A549 (cell line): ENCODE measurements around the gene SUN2. TPM values are rescaled to one million over a fixed set of nuclear protein-coding genes. Genes with fewer than 3 reads are reported as not detected.

Experiments used
- ATAC-seq, 2 experiments: fragments of 200-7000 bp in 1 of 2; fragments of >200 bp in 1 of 2; cut with Nextera tagmentation in 1 of 2; cut with Tn5 transposase in 1 of 2; 3 replicates each; pipeline versions ENCODE4 v1.8.0 to v1.9.1; 2018 to 2020; ENCODE audit warnings: mild to moderate bottlenecking in 1 of 2, moderate library complexity in 1 of 2
- CTCF ChIA-PET: fragments of 300-600 bp; sonication (Branson Sonifier 250); formaldehyde crosslinking; extraction: SDS; loops from one replicate; lab custom pipeline; 2021; ENCODE audit warnings: antibody characterized with exemption, inconsistent platforms; lab: Yijun Ruan, JAX
- POLR2A ChIA-PET: fragments of 350-600 bp; formaldehyde crosslinking; extraction: SDS; loops from one replicate; lab custom pipeline; 2021; ENCODE audit warnings: antibody characterized with exemption, inconsistent platforms; lab: Yijun Ruan, JAX
- DNase-seq, 2 experiments: peaks; one replicate each; pipeline versions ENCODE4 v3.0.0 to v3.0.0-alpha.2; 2011 to 2016; ENCODE audit warnings: low read depth in 1 of 2, low spot score in 1 of 2
- FAIRE-seq: peaks from 2 replicates; lab custom pipeline; 2011; peaks lifted over from hg19 to GRCh38; lab: Jason Lieb, UNC
- H3K27ac ChIP-seq, 2 experiments: fragments of >200 bp; sonication (Bioruptor Twin); formaldehyde crosslinking; 3 replicates each; pipeline ENCODE4 v1.5.1; 2016 to 2017
- H3K4me1 ChIP-seq: fragments of >200 bp; sonication (Bioruptor Twin); formaldehyde crosslinking; 3 replicates; pipeline ENCODE4 v1.6.1; 2016
- H3K4me2 ChIP-seq: fragments of >200 bp; sonication (Bioruptor Twin); formaldehyde crosslinking; 3 replicates; pipeline ENCODE4 v1.6.1; 2016
- H3K4me3 ChIP-seq: fragments of >200 bp; sonication (Bioruptor Twin); formaldehyde crosslinking; 3 replicates; pipeline ENCODE4 v1.5.1; 2016
- H3K9me3 ChIP-seq: fragments of >200 bp; sonication (Bioruptor Twin); formaldehyde crosslinking; 3 replicates; pipeline ENCODE4 v1.6.1; 2016
- BHLHE40 ChIP-seq: IDR thresholded peaks from 2 replicates; pipeline ENCODE4 v1.6.1; 2012; ENCODE audit warnings: low read depth, low read length, inconsistent platforms
- CBX2 ChIP-seq: fragments of 200-600 bp; sonication (generic); IDR thresholded peaks from 2 replicates; pipeline ENCODE4 v1.6.1; 2016; ENCODE audit warnings: low read depth, mild to moderate bottlenecking, borderline replicate concordance
- CBX8 ChIP-seq: fragments of 200-600 bp; sonication (generic); IDR thresholded peaks from 2 replicates; pipeline ENCODE4 v1.6.1; 2016
- CHD4 ChIP-seq: fragments of 200-600 bp; sonication (generic); IDR thresholded peaks from 2 replicates; pipeline ENCODE4 v1.6.1; 2016; ENCODE audit warnings: antibody characterized with exemption, mild to moderate bottlenecking, borderline replicate concordance
- EHMT2 ChIP-seq: fragments of 200-600 bp; sonication (generic); IDR thresholded peaks from 2 replicates; pipeline ENCODE4 v1.6.1; 2016; ENCODE audit warnings: antibody characterized with exemption, low read depth, mild to moderate bottlenecking, moderate library complexity
- ESRRA ChIP-seq: fragments of 150-350 bp; IDR thresholded peaks from 2 replicates; pipeline ENCODE4 v1.6.1; 2014; ENCODE audit warnings: mild to moderate bottlenecking, low read length, borderline replicate concordance
- FOSB ChIP-seq: fragments of 250-450 bp; sonication (Bioruptor Pico); IDR thresholded peaks from 2 replicates; pipeline ENCODE4 v1.5.0; 2020; ENCODE audit warnings: mild to moderate bottlenecking, moderate library complexity
- FOSL2 ChIP-seq, 2 experiments: fragments of 450-650 bp in 1 of 2; fragments of >200 bp in 1 of 2; sonication (Bioruptor Twin) in 1 of 2; formaldehyde crosslinking; IDR thresholded peaks; 2 replicates each; pipeline versions ENCODE4 v1.5.0 to v1.6.1; 2016 to 2020; ENCODE audit warnings: mild to moderate bottlenecking in 1 of 2, moderate library complexity in 1 of 2
- JUN ChIP-seq, 2 experiments: fragments of >200 bp; sonication (Bioruptor Twin); formaldehyde crosslinking; IDR thresholded peaks; 2 replicates in 1 of 2; 3 replicates in 1 of 2; pipeline ENCODE4 v1.6.1; 2016 to 2017
- JUNB ChIP-seq: fragments of >200 bp; sonication (Bioruptor Twin); formaldehyde crosslinking; IDR thresholded peaks from 2 replicates; pipeline ENCODE4 v1.6.1; 2016
- KDM1A ChIP-seq: fragments of 200-600 bp; sonication (generic); IDR thresholded peaks from 2 replicates; pipeline ENCODE4 v1.6.1; 2016; ENCODE audit warnings: low read depth, mild to moderate bottlenecking
- MAFK ChIP-seq: fragments of 450-650 bp; IDR thresholded peaks from 2 replicates; pipeline ENCODE4 v1.6.1; 2014; ENCODE audit not compliant: partially characterized antibody
- MAZ ChIP-seq: fragments of 150-350 bp; IDR thresholded peaks from 2 replicates; pipeline ENCODE4 v1.6.1; 2014; ENCODE audit warnings: antibody characterized with exemption, low read depth, low read length, borderline replicate concordance
- MYC ChIP-seq: IDR thresholded peaks from 2 replicates; pipeline ENCODE4 v1.6.1; 2012; ENCODE audit warnings: mild to moderate bottlenecking, inconsistent platforms, low read length, improper control_type of control experiment, borderline replicate concordance
- NFE2L2 ChIP-seq: fragments of 150-350 bp; conservative IDR thresholded peaks from 2 replicates; pipeline ENCODE4 v1.6.1; 2014; ENCODE audit warnings: low read length
- PBX3 ChIP-seq: IDR thresholded peaks from 2 replicates; pipeline ENCODE4 v1.6.1; 2012
- PHF8 ChIP-seq: fragments of 200-600 bp; sonication (generic); IDR thresholded peaks from 2 replicates; pipeline ENCODE4 v1.6.1; 2016; ENCODE audit warnings: low read depth, mild to moderate bottlenecking, antibody characterized with exemption, moderate library complexity, borderline replicate concordance
- POLR2A ChIP-seq: IDR thresholded peaks from 2 replicates; pipeline ENCODE4 v1.6.1; 2012; ENCODE audit warnings: mild to moderate bottlenecking, low read length
- RARB ChIP-seq: fragments of 250-450 bp; sonication (Bioruptor Pico); IDR thresholded peaks from 2 replicates; pipeline ENCODE4 v1.8.0; 2021; ENCODE audit warnings: mild to moderate bottlenecking, moderate library complexity
- RCOR1 ChIP-seq: fragments of 150-350 bp; IDR thresholded peaks from 2 replicates; pipeline ENCODE4 v1.6.1; 2014; ENCODE audit warnings: antibody characterized with exemption, low read length, low read depth
- TFCP2L1 ChIP-seq: fragments of 250-450 bp; sonication (Bioruptor Pico); IDR thresholded peaks from 2 replicates; pipeline ENCODE4 v1.5.0; 2021; ENCODE audit warnings: mild to moderate bottlenecking
- USF2 ChIP-seq: fragments of 450-650 bp; IDR thresholded peaks from 2 replicates; pipeline ENCODE4 v1.6.1; 2014; ENCODE audit warnings: antibody characterized with exemption
- ZNF302 ChIP-seq: fragments of 250-450 bp; sonication (Bioruptor Pico); IDR thresholded peaks from 2 replicates; pipeline ENCODE4 v1.9.0; 2021; ENCODE audit warnings: inconsistent platforms, mild to moderate bottlenecking, moderate library complexity
- ZSCAN20 ChIP-seq: fragments of 250-450 bp; sonication (Bioruptor Pico); IDR thresholded peaks from 2 replicates; pipeline ENCODE4 v1.8.0; 2022; ENCODE audit warnings: mild to moderate bottlenecking, moderate library complexity
- WGBS: methylation state at CpG from one replicate; pipeline ENCODE4 v1.1.6; 2017; ENCODE audit errors: missing lambda C conversion rate; 5-methylcytosine and 5-hydroxymethylcytosine counted together
- polyA plus RNA-seq, 4 experiments: library from polyadenylated mRNA; depleted of rRNA in 3 of 4; stranded (reverse); fragments of >200 nt; fragmentation: RNase III in 1 of 4; extraction: RNeasy Plus Mini Kit Qiagen cat#74134 plus additional on column Dnase treatment in 1 of 4; gene quantifications; 2 replicates in 3 of 4; 3 replicates in 1 of 4; pipeline ENCODE4 v1.2.3, GENCODE V29; 2011 to 2017
- TF ChIP-seq, protein P1 (sequence below): fragments of >200 bp; sonication (Bioruptor Twin); formaldehyde crosslinking; IDR thresholded peaks from 3 replicates; pipeline ENCODE4 v1.5.1; 2016

Gene SUN2
- polyA plus RNA-seq, 2 of the 4 experiments (the other 2 are of a cell fraction), result 12.6 to 24.0 TPM

- H3K27ac ChIP-seq, result peak overlapping the region; percentile 55 to 68; a peak in 5 of 6 replicates
- TF ChIP-seq PBX3, result no peak
- TF ChIP-seq ESRRA, result no peak
- TF ChIP-seq TFCP2L1, result no peak
- no peak for TF ChIP-seq ZSCAN20 (CRISPR knock-in tag)
- TF ChIP-seq RARB (CRISPR knock-in tag), result no peak
- TF ChIP-seq MYC, result no peak
- no peak for TF ChIP-seq EHMT2
- TF ChIP-seq PHF8, result no peak
- TF ChIP-seq FOSB, result no peak
- TF ChIP-seq FOSL2 (IDR thresholded peaks at IDR 0.05), result no peak
- no peak for TF ChIP-seq FOSL2 (CRISPR knock-in tag; IDR thresholded peaks at IDR 0.05)
- TF ChIP-seq CBX2, result no peak
- TF ChIP-seq RCOR1, result no peak
- TF ChIP-seq, all 56 proteins: peak for 0
- Histone ChIP-seq H3K4me1 (peaks cover 19% of the 10 kb centered on the region), H3K4me2 (peak overlapping the region; percentile 14; the same call in 1 of the 3 replicates), H3K9me3 (no peaks in the 10 kb centered on the region), H3K4me3 (no peak overlapping the region)
- no peak for FAIRE-seq
- WGBS, result 79% methylated on average over 16 of the region's 16 CpGs
- DNase-seq, result peak in 1 of 2 experiments; percentile 49
- ChIA-PET CTCF (interaction anchor here (2.8 to 6.0 kb wide), 2 partner anchors 12 to 20 kb away, joined by 7 to 45 read pairs; no protein-coding TSS in a partner anchor), POLR2A (no interaction called here)
- peak; percentile 66 to 85 for ATAC-seq
These were observed 32.4 kb upstream of the SUN2 start for GRCh38 chr22:38788021-38788816.

DNA sequence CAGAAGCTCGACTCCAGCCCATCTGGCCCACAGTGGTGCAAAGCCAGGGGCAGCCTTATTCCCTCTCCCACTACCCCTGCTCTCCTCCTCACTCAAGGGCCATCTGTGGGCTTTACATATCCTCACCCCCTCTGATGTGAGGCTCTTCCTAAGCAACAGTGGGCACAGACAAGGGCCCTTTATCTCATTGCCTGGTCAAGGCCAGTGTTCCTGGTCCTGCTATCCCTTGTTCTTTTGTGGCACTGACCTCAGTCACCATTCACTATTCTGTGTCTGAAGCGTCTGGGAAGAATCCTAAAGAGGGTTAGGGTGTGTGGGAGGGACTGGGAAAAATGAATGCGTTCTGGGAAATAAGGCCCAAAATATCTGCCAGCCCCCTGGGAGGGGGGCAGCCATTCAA lies 30.8 kb upstream of the SUN2 start:
- Histone ChIP-seq H3K27ac (no peak overlapping the region), H3K4me2 (no peak overlapping the region), H3K9me3 (no peaks in the 10 kb centered on the region)
- CTCF ChIA-PET, result interaction anchor here (6.0 kb wide), 1 partner anchor 18 kb away, joined by 45 read pairs; no protein-coding TSS in a partner anchor
- DNase-seq, result no peak
- 86% methylated on average over 3 of the region's 3 CpGs for WGBS
- TF ChIP-seq JUNB, result no peak
- no peak for TF ChIP-seq ZSCAN20 (CRISPR knock-in tag)
- TF ChIP-seq KDM1A, result no peak
- no peak for TF ChIP-seq MAFK
- no peak for TF ChIP-seq USF2
- TF ChIP-seq BHLHE40, result no peak
- TF ChIP-seq EHMT2, result no peak
- TF ChIP-seq POLR2A, result no peak
- TF ChIP-seq ZNF302 (CRISPR knock-in tag), result no peak
- TF ChIP-seq MAZ, result no peak
- TF ChIP-seq NFE2L2, result no peak
- no peak for TF ChIP-seq CBX8
- TF ChIP-seq JUN (IDR thresholded peaks at IDR 0.05), result no peak
- TF ChIP-seq CHD4, result no peak
- no peak for TF ChIP-seq MYC
- TF ChIP-seq, protein P1, sequence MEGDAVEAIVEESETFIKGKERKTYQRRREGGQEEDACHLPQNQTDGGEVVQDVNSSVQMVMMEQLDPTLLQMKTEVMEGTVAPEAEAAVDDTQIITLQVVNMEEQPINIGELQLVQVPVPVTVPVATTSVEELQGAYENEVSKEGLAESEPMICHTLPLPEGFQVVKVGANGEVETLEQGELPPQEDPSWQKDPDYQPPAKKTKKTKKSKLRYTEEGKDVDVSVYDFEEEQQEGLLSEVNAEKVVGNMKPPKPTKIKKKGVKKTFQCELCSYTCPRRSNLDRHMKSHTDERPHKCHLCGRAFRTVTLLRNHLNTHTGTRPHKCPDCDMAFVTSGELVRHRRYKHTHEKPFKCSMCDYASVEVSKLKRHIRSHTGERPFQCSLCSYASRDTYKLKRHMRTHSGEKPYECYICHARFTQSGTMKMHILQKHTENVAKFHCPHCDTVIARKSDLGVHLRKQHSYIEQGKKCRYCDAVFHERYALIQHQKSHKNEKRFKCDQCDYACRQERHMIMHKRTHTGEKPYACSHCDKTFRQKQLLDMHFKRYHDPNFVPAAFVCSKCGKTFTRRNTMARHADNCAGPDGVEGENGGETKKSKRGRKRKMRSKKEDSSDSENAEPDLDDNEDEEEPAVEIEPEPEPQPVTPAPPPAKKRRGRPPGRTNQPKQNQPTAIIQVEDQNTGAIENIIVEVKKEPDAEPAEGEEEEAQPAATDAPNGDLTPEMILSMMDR, result no peak
- TF ChIP-seq, all 56 proteins: peak for 0
- Histone ChIP-seq H3K4me1 (peaks cover 14% of the 10 kb centered on the region), H3K4me3 (no peak overlapping the region)
- FAIRE-seq (no peak), ATAC-seq (no peak)
- POLR2A ChIA-PET, result no interaction called here
